Measurements from ENCODE around the gene PRR5L. TPM values are rescaled to one million over a fixed set of nuclear protein-coding genes. Genes with fewer than 3 reads are reported as not detected.

The PRR5L gene
- total RNA-seq, 4 donors from 2014 or later = 2.2 to 10.9 (median 3.5) TPM

DNA sequence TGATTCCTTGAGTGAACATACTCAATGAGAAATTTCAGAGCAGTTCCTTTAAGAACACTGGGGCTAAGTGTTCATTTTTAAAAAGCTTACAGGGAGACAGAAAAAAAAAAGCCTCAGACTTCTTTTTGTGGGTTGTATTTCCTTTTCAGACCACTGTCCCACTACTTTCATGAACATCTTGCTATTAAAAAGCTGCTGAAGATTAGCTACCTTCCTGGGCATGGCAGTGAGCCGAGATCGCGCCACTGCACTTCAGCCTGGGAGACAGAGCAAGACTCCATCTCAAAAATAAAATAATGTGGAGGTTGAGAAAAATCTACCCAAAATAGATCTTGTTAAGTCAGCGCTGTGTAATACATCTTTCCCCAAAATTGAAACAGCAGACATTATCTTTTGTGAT lies 203.2 kb downstream of the PRR5L start:
- Histone ChIP-seq H3K9me3 (no peaks in the 10 kb centered on the region), H3K27me3 (no peaks in the 10 kb centered on the region), H3K36me3 (peaks cover 65% of the 10 kb centered on the region), H3K27ac (no peak overlapping the region), H3K4me1 (peaks cover 9% of the 10 kb centered on the region), H3K4me3 (no peak overlapping the region)
- no peak for DNase-seq (ENCODE audit: low spot score in 2 of 2)
- WGBS = 91% methylated on average over 4 of the region's 4 CpGs
- TF ChIP-seq POLR2A (IDR thresholded peaks at IDR 0.05) (no peak), POLR2AphosphoS5 (IDR thresholded peaks at IDR 0.05) (no peak), EP300 (IDR thresholded peaks at IDR 0.05) (no peak)
- TF ChIP-seq, protein P1, sequence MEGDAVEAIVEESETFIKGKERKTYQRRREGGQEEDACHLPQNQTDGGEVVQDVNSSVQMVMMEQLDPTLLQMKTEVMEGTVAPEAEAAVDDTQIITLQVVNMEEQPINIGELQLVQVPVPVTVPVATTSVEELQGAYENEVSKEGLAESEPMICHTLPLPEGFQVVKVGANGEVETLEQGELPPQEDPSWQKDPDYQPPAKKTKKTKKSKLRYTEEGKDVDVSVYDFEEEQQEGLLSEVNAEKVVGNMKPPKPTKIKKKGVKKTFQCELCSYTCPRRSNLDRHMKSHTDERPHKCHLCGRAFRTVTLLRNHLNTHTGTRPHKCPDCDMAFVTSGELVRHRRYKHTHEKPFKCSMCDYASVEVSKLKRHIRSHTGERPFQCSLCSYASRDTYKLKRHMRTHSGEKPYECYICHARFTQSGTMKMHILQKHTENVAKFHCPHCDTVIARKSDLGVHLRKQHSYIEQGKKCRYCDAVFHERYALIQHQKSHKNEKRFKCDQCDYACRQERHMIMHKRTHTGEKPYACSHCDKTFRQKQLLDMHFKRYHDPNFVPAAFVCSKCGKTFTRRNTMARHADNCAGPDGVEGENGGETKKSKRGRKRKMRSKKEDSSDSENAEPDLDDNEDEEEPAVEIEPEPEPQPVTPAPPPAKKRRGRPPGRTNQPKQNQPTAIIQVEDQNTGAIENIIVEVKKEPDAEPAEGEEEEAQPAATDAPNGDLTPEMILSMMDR (IDR thresholded peaks at IDR 0.05) = no peak

DNA sequence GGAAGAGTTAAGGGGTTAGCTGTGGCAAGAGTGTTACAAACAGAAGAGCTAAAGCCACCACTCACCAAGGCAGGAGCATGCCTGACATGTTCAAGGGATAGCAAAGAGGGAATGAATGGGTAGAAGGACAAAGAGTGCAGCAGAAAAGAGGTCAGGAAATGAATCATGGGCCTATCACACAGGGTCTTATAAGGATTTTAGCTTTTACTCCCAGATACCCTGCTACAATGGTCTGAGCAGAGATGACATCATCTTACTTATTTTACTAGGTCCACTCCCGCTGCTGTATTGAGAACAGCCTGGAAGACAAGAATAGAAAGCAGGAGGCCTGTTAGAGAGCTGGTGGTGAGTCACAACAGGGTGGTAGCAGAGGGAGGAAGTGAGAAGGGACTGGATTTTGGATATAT lies 204.2 kb downstream of the PRR5L start:
- H3K27ac ChIP-seq = no peak overlapping the region

DNA sequence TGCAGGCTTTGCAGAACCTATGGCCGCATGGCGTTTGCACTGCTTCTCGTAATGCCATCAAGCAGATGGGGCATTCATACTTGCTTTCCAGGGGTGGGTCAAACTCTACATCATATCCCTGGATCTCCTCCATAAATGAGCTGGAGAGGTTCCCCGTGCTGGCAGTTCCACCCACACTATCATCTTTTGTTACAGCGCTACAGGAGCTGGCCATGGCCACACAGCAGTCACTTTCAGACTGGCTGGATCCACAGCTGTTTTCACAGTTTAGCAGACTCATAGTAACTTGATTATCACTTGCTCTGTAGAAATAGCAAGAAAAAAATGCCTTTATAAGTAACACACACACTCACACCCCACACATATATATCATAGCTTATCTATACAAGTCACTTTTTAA lies 205.1 kb downstream of the PRR5L start:
- Histone ChIP-seq H3K4me3 (no peak overlapping the region), H3K4me1 (peaks cover 15% of the 10 kb centered on the region), H3K27ac (no peak overlapping the region), H3K27me3 (no peaks in the 10 kb centered on the region), H3K9me3 (no peaks in the 10 kb centered on the region), H3K36me3 (peaks cover 49% of the 10 kb centered on the region)
- TF ChIP-seq, protein P1 (IDR thresholded peaks at IDR 0.05) = no peak
- TF ChIP-seq EP300 (IDR thresholded peaks at IDR 0.05) (no peak), POLR2A (IDR thresholded peaks at IDR 0.05) (no peak), POLR2AphosphoS5 (IDR thresholded peaks at IDR 0.05) (no peak)
- 80% methylated on average over 5 of the region's 5 CpGs for WGBS
- DNase-seq (ENCODE audit: low spot score in 2 of 2) = no peak

More for the DNA sequence above, 204.2 kb downstream of the PRR5L start:
- Histone ChIP-seq H3K27me3 (no peaks in the 10 kb centered on the region), H3K9me3 (no peaks in the 10 kb centered on the region), H3K4me1 (peaks cover 9% of the 10 kb centered on the region), H3K4me3 (no peak overlapping the region), H3K36me3 (peaks cover 57% of the 10 kb centered on the region)
- 64% methylated on average over 1 of the region's 1 CpG for WGBS
- no peak for DNase-seq (ENCODE audit: low spot score in 2 of 2)
- TF ChIP-seq, protein P1 (IDR thresholded peaks at IDR 0.05) = no peak
- no peak for TF ChIP-seq EP300 (IDR thresholded peaks at IDR 0.05)
- TF ChIP-seq POLR2AphosphoS5 (IDR thresholded peaks at IDR 0.05) = no peak

DNA sequence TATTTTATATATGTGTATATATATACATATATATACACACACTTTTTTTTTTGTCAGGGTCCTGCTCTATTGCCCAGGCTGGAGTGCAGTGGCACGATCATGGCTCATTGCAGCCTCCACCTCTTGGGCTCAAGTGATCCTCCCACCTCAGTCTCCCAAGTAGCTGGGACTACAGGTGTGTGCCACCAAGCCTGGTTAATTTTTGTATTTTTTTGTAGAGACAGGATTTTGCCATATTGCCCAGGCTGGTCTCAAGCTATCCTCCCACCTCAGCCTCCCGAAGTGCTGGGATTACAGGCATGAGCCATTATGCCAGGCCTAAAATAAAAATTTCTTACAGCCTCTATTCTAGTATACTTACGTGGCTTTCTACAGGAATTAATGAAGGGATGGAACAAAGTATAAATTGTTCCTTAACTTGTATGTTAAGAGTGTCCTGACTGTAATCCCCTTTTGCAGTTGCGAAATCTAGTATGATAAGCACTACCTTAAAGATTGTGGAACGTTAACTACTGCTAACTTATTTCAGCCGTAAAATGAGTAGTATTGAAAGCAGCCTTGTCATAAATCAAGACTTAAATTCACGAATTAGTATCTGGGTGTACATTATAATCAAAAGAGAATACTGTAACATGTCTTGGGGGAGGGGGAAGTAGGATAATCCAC lies 211.9 kb downstream of the PRR5L start:
- no peak overlapping the region for H3K27ac ChIP-seq
- no peak for TF ChIP-seq POLR2AphosphoS5 (IDR thresholded peaks at IDR 0.05)
- TF ChIP-seq, protein P1 (IDR thresholded peaks at IDR 0.05) = no peak
- no peak for DNase-seq (ENCODE audit: low spot score in 2 of 2)
- WGBS = 49% methylated on average over 7 of the region's 7 CpGs
- H3K4me3 ChIP-seq = peak overlapping the region; percentile 99
- peaks cover 31% of the 10 kb centered on the region for H3K4me1 ChIP-seq
- H3K27me3 ChIP-seq = no peaks in the 10 kb centered on the region
- no peaks in the 10 kb centered on the region for H3K36me3 ChIP-seq
- H3K9me3 ChIP-seq = no peaks in the 10 kb centered on the region

DNA sequence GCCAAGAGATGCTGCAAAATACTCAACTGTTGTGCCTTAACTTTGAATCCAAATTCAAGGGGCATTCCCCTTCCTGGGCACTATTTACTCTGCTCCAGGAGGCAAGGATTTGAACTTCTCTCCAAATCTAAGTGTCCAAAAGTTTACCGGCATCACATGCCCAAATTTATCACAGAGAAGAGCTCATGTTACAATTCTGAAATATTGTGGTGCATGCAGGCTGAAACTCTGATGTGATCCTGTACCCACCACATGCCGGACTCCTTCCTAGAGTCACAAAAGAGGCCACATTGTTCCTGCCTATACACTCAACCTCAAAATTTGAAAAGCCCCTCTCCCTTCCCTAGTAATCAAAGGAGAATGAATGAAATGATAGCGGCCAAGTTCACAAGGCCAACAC lies 212.7 kb downstream of the PRR5L start:
- peak overlapping the region; percentile 99 for H3K4me3 ChIP-seq
- no peaks in the 10 kb centered on the region for H3K36me3 ChIP-seq
- no peaks in the 10 kb centered on the region for H3K27me3 ChIP-seq
- H3K27ac ChIP-seq = peak overlapping the region; percentile 94
- WGBS = 12% methylated on average over 3 of the region's 3 CpGs
- DNase-seq (ENCODE audit: low spot score in 2 of 2) = no peak
- peaks cover 31% of the 10 kb centered on the region for H3K4me1 ChIP-seq
- TF ChIP-seq POLR2AphosphoS5 (IDR thresholded peaks at IDR 0.05) = no peak
- H3K9me3 ChIP-seq = no peaks in the 10 kb centered on the region

DNA sequence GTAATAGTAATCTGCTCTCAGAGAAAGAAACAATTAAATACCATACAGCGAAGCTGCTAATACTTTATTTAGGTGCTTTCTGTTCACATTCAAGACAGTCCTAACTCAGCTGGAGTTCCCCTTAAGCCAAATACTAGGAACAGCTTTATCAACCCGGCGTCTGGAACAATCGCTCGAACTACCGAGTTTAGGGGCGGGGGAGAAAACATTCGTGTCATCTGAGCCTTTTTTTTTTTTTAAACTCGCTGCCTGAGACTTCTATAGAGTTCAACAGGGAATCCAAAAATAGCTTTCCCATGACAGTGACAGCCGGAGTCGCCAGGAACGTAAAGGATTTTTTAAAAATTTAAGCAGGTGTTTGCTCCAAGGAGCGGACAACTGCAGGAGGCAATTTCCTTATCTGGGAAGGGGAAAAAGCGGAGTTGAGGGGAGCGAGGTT lies 213.1 kb downstream of the PRR5L start:
- Histone ChIP-seq H3K36me3 (no peaks in the 10 kb centered on the region), H3K27ac (peak overlapping the region; percentile 94), H3K4me1 (peaks cover 31% of the 10 kb centered on the region), H3K4me3 (peak overlapping the region; percentile 99), H3K27me3 (no peaks in the 10 kb centered on the region), H3K9me3 (no peaks in the 10 kb centered on the region)
- no peak for TF ChIP-seq POLR2A (IDR thresholded peaks at IDR 0.05)
- TF ChIP-seq POLR2AphosphoS5 (IDR thresholded peaks at IDR 0.05) = no peak
- TF ChIP-seq EP300 (IDR thresholded peaks at IDR 0.05) = no peak
- TF ChIP-seq, protein P1 (IDR thresholded peaks at IDR 0.05) = no peak
- no peak for DNase-seq (ENCODE audit: low spot score in 2 of 2)
- under 1% methylated on average over 15 of the region's 15 CpGs for WGBS
